ENCODE measurements around the gene BCDIN3D.

BCDIN3D gene

GRCh38 chr12:49823350-49823749 lies 19.6 kb downstream of the BCDIN3D start:
- Mint-ChIP-seq H3K4me3 (no peak overlapping the region), H3K27ac (no peak overlapping the region), H3K4me1 (peaks cover 64% of the 10 kb centered on the region), H3K9me3 (no peaks in the 10 kb centered on the region), H3K27me3 (no peaks in the 10 kb centered on the region)
- ATAC-seq (no peak), DNase-seq (no peak)

DNA sequence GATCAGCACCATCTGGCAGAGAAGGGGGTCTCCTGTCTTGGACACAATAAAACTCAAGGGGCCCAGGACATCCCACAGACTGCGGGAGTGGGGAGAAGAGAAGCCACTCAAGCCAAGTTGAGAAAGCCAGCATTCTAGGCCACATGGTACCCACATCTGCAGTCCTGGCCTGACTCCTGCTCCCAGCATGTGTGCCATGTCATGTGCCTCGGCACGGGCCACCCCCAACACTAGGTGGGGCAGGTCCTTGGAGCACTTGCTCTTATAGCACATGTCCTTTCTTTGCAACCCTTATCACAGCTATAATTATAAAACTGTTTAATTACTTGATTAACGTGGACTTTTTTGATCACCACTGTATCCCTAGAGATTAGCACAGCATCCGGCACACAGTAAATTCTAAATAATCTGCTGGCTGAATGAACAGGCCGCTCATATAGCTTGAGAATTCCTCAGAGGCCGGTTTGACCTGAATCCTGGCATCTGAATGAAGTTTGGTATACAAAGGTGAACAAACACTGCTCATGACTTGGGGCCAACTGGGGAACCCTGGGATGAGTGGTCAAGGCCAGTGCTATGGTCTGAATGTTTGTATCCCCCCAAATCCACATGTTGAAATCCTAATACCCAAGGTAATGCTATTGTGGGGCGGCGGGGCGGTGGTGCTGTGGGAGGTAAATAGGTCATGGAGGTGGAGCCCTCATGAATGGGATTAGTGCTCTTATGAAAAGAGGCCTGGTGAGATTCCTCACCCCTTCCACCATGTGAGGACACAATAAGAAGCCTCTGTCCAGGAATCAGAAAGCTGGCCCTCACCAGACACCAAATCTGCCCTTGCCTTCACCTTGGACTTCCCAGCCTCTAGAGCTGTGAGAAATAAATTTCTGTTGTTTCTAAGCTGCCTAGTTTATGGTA lies 21.3 kb downstream of the BCDIN3D start:
- Mint-ChIP-seq H3K27ac (peak overlapping the region in 1 of 2 donors; percentile 98), H3K4me3 (peak overlapping the region; percentile 61 to 79), H3K9me3 (no peaks in the 10 kb centered on the region), H3K27me3 (no peaks in the 10 kb centered on the region), H3K4me1 (peaks cover 59% of the 10 kb centered on the region)
- DNase-seq (no peak), ATAC-seq (peak; percentile 4)

- ATAC-seq = no peak
- no peak for DNase-seq
- H3K9me3 Mint-ChIP-seq = no peaks in the 10 kb centered on the region
- H3K27me3 Mint-ChIP-seq = no peaks in the 10 kb centered on the region
- H3K4me3 Mint-ChIP-seq = no peak overlapping the region
- H3K27ac Mint-ChIP-seq = peak overlapping the region in 1 of 2 donors; percentile 21
- peaks cover 53% of the 10 kb centered on the region for H3K4me1 Mint-ChIP-seq
Measured at GRCh38 chr12:49819786-49820185, 23.1 kb downstream of the BCDIN3D start.

DNA sequence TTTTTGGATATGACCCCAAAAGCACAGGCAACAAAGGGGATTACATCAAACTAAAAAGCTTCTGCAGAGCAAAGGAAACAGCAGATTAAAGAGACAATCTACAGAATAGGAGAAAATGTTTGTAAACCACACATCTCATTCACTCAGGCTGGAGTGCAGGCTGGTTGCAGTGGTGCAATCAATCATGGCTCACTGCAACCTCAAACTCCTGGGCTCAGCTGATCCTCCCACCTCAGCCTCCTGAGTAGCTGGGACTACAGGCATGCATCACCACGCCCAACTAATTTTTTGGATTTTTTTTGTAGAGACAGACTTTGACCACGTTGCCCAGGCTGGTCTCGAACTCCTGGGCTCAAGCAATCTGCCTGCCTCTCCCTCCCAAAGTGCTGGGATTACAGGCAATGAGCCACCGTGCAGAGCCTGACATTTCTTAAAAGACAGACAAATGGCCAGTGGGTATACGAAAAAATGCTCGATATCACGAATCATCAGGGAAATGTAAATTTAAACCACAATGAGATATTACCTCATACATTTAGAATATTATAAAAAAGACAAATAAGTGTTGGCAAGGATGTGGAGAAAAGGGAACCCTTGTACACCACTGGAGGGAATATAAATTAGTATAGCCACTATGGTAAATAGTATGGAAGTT lies 24.5 kb downstream of the BCDIN3D start:
- Mint-ChIP-seq H3K27ac (peak overlapping the region in 1 of 2 donors; percentile 19), H3K9me3 (no peaks in the 10 kb centered on the region), H3K4me1 (peaks cover 47% of the 10 kb centered on the region), H3K4me3 (no peak overlapping the region), H3K27me3 (no peaks in the 10 kb centered on the region)
- DNase-seq (no peak), ATAC-seq (no peak)

DNA sequence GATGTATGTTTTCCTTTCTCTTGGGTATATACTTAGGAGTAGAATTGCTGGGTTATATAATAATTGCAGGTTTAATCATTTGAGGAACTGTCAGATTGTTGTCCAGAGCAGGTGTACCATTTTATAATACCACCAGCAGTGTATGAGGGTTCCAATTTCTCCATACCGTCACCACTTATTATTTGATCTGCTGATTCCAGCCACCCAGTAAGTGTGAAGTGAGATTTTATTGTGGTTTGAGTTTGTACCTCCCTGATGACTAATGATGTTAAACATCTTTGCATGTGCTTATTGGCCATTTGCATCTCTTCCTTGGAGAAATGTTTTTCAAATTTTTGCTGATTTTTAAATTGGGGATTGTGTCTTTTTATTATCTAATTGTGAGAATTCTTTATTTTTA lies 29.8 kb downstream of the BCDIN3D start:
- Mint-ChIP-seq H3K9me3 (no peaks in the 10 kb centered on the region), H3K4me3 (no peak overlapping the region), H3K27me3 (no peaks in the 10 kb centered on the region), H3K4me1 (peaks cover 34% of the 10 kb centered on the region), H3K27ac (no peak overlapping the region)
- DNase-seq (no peak), ATAC-seq (peak; percentile 72)

GRCh38 chr12:49811961-49812401 lies 30.9 kb downstream of the BCDIN3D start:
- no peak overlapping the region for H3K27ac Mint-ChIP-seq
- ATAC-seq = no peak

GRCh38 chr12:49811136-49811535 lies 31.8 kb downstream of the BCDIN3D start:
- Mint-ChIP-seq H3K27ac (peak overlapping the region in 1 of 2 donors; percentile 68), H3K9me3 (no peaks in the 10 kb centered on the region), H3K4me1 (peaks cover 30% of the 10 kb centered on the region), H3K4me3 (no peak overlapping the region), H3K27me3 (no peaks in the 10 kb centered on the region)
- DNase-seq (no peak), ATAC-seq (no peak)

More at GRCh38 chr12:49811961-49812401, 30.9 kb downstream of the BCDIN3D start:
- DNase-seq = no peak
- Mint-ChIP-seq H3K4me3 (no peak overlapping the region), H3K9me3 (no peaks in the 10 kb centered on the region), H3K4me1 (peaks cover 30% of the 10 kb centered on the region), H3K27me3 (no peaks in the 10 kb centered on the region)

DNA sequence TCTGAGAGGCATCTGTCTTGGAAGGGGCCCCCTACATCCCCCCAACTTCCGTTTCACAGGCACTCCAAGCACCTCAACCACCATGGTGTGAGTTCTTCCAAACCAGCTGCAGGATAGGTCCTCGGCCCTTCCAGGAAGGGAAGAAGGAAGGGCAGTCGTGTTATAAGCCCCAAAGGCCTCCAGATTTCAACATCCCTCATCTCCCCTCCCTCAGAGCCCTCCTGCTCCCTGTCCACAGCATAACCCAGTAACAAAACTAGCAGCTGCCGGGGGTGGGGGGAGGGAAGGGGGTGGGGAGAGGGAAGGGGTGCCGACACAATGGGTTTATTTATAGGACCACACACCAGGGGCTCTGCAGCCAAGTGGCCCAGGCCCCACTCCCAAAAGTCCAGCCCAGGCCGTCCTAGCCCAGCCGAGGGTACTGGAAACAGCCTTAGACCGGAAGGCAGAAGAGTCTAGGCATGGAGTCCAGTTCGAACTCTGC lies 33.0 kb downstream of the BCDIN3D start:
- Mint-ChIP-seq H3K4me3 (no peak overlapping the region), H3K27me3 (no peaks in the 10 kb centered on the region)
- no peak for ATAC-seq

DNA sequence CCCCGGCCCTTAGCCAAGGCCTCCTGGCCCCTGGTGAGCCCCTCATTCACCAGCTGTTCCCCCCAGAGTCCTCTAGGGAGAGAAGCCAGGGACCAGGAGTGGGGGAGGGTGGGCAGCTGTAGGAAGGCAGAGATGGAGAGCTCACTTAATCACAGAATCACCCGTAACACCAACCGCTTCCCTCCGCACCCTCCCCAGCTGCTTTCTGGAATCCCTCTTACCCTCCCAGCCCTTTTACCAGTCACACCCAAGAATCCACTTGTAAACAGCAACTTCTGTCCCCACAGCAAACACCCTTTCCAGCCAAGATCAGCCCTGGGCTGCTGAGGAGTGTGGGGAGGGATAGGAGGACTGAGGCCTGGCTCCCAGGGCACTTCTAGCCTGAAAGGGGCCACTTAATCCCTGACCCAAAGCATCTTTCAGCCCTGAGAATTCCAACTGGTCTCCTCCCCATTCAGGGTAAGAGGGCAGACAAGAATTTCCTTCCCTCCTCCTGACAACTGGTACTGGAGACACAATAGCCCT lies 33.5 kb downstream of the BCDIN3D start:
- ATAC-seq (no peak), DNase-seq (no peak)
- Mint-ChIP-seq H3K4me3 (no peak overlapping the region), H3K27me3 (no peaks in the 10 kb centered on the region), H3K27ac (peak overlapping the region in 1 of 2 donors; percentile 79), H3K9me3 (no peaks in the 10 kb centered on the region), H3K4me1 (peaks cover 24% of the 10 kb centered on the region)

More for the DNA sequence above, 33.0 kb downstream of the BCDIN3D start:
- Mint-ChIP-seq H3K9me3 (no peaks in the 10 kb centered on the region), H3K4me1 (peaks cover 24% of the 10 kb centered on the region), H3K27ac (peak overlapping the region in 1 of 2 donors; percentile 79)
- DNase-seq = no peak

GRCh38 chr12:49808686-49809380 lies 34.1 kb downstream of the BCDIN3D start:
- Mint-ChIP-seq H3K27ac (no peak overlapping the region), H3K27me3 (no peaks in the 10 kb centered on the region), H3K4me3 (no peak overlapping the region), H3K9me3 (no peaks in the 10 kb centered on the region), H3K4me1 (peaks cover 24% of the 10 kb centered on the region)
- no peak for DNase-seq
- no peak for ATAC-seq

GRCh38 chr12:49807991-49808580 lies 34.8 kb downstream of the BCDIN3D start:
- H3K4me3 Mint-ChIP-seq = no peak overlapping the region
- no peaks in the 10 kb centered on the region for H3K27me3 Mint-ChIP-seq
- ATAC-seq (no peak), DNase-seq (no peak)
- H3K27ac Mint-ChIP-seq = peak overlapping the region in 1 of 2 donors; percentile 67
- peaks cover 17% of the 10 kb centered on the region for H3K4me1 Mint-ChIP-seq
- H3K9me3 Mint-ChIP-seq = no peaks in the 10 kb centered on the region

DNA sequence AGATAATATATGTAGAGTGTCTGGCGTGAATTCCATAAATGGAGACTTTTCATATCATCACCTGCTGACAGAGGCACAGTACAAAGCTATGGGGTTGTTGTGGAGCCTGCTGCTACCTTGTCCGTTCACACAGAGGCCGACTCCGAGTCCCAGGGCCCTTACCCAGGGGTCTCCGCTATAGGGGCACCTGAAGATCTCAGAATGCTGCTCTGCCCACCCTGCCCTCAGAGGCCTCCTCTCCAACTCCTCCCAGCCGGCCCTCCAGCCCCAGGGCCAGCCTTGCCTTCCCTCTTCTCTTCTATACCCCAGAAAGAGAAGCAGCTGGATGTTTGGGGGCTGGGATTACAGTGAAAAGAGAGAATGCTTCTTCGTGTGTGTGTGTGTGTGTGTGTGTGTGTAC lies 36.0 kb downstream of the BCDIN3D start:
- Mint-ChIP-seq H3K9me3 (no peaks in the 10 kb centered on the region), H3K27ac (peak overlapping the region in 1 of 2 donors; percentile 92), H3K27me3 (no peaks in the 10 kb centered on the region), H3K4me3 (no peak overlapping the region), H3K4me1 (peaks cover 10% of the 10 kb centered on the region)
- no peak for DNase-seq
- no peak for ATAC-seq

GRCh38 chr12:49806321-49806813 lies 36.5 kb downstream of the BCDIN3D start:
- Mint-ChIP-seq H3K9me3 (no peaks in the 10 kb centered on the region), H3K27me3 (no peaks in the 10 kb centered on the region), H3K4me3 (no peak overlapping the region), H3K27ac (no peak overlapping the region), H3K4me1 (peaks cover 5% of the 10 kb centered on the region)
- no peak for ATAC-seq
- no peak for DNase-seq

DNA sequence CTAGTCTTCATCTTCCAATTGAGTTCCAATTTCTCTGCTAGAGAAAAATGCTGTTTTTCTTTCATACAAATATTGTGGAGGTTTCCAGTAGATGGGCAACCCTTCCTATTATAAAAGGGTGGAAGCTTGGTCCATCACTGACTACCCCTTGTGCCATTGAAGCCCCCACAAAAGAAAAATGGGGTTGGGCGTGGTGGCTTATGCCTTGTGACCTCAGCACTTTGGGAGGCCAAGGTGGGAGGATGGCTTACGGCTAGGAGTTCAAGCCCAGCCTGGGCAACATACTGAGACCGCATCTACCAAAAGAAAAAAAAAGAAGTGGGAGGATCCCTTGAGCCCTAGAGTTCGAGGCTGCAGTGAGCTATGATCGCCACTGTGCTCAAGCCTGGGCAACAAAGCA lies 37.5 kb downstream of the BCDIN3D start:
- no peak overlapping the region for H3K4me3 Mint-ChIP-seq
- H3K27ac Mint-ChIP-seq = peak overlapping the region in 1 of 2 donors; percentile 51
- H3K27me3 Mint-ChIP-seq = no peaks in the 10 kb centered on the region
- ATAC-seq (no peak), DNase-seq (no peak)
- no peaks in the 10 kb centered on the region for H3K4me1 Mint-ChIP-seq
- H3K9me3 Mint-ChIP-seq = no peaks in the 10 kb centered on the region

DNA sequence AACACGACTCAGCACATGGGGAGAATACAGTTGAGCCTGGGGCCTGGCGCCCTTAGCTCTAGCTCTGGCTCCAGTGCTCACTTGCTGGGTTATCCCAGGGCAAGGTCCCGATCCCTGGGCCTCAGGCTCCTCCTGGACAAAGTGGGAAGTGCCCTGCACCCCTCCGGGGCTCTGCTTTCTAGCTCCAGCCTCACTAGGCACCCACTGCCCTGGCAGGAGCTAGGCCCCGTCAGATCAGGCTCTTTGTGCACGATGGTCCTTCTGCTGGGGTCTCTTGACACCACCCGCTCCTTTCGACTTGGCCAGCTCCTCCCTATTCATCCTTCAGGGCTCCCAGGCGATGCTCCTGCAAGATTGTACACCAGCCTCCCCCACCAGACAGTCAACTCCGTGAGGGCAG lies 38.1 kb downstream of the BCDIN3D start:
- peak overlapping the region in 1 of 2 donors; percentile 51 for H3K27ac Mint-ChIP-seq

More for the DNA sequence above, 38.1 kb downstream of the BCDIN3D start:
- Mint-ChIP-seq H3K4me1 (no peaks in the 10 kb centered on the region), H3K9me3 (no peaks in the 10 kb centered on the region), H3K4me3 (no peak overlapping the region), H3K27me3 (no peaks in the 10 kb centered on the region)
- DNase-seq (no peak), ATAC-seq (no peak)
